Gastroesophageal sphincter (tissue), 4 donors: ENCODE results near the gene COLEC12. TPM values are rescaled to one million over a fixed set of nuclear protein-coding genes. Genes with fewer than 3 reads are reported as not detected.

Experiments used
- ATAC-seq: fragments of 150-250 bp; one replicate; pipeline ENCODE4 v1.9.1; 2016; ENCODE audit warnings: mild to moderate bottlenecking, moderate library complexity
- H3K27ac ChIP-seq, 4 donors: fragments of 200-600 bp; sonication (generic) in 3 of 4; 1 replicate in 3 of 4; 2 replicates in 1 of 4; pipeline ENCODE4 v1.5.1; 2016 to 2019
- H3K27me3 ChIP-seq: fragments of 200-600 bp; sonication (generic); one replicate; pipeline ENCODE4 v1.5.1; 2019
- H3K36me3 ChIP-seq, 2 donors: fragments of 200-600 bp; sonication (generic); one replicate each; pipeline ENCODE4 v1.5.1; 2019; ENCODE audit warnings: control low read depth in 1 of 2
- H3K4me1 ChIP-seq, 3 donors: fragments of 200-600 bp; sonication (generic); 1 replicate in 2 of 3; 2 replicates in 1 of 3; pipeline ENCODE4 v1.5.1; 2016 to 2019; ENCODE audit warnings: control low read depth in 2 of 3
- H3K4me3 ChIP-seq, 2 donors: fragments of 200-600 bp; sonication (generic); one replicate each; pipeline ENCODE4 v1.5.1; 2019; ENCODE audit warnings: mild to moderate bottlenecking in 1 of 2, moderate library complexity in 1 of 2
- H3K9me3 ChIP-seq, 3 donors: fragments of 200-600 bp; sonication (generic); one replicate each; pipeline ENCODE4 v1.5.1; 2017 to 2019; ENCODE audit warnings: control low read depth in 2 of 3
- CTCF ChIP-seq, 4 experiments: fragments of 200-600 bp in 2 of 4; fragments of 450-650 bp in 2 of 4; sonication (generic) in 1 of 4; IDR thresholded peaks; one replicate each; pipeline ENCODE4 v1.5.1; 2017 to 2019; ENCODE audit warnings: antibody characterized with exemption in 4 of 4, mild to moderate bottlenecking in 2 of 4, moderate library complexity in 2 of 4
- EP300 ChIP-seq: sonication (generic); formaldehyde crosslinking; IDR thresholded peaks from one replicate; pipeline ENCODE4 v1.6.1; 2017; ENCODE audit warnings: antibody characterized with exemption, mild to moderate bottlenecking
- POLR2A ChIP-seq, 2 donors: fragments of 450-650 bp; IDR thresholded peaks; one replicate each; pipeline ENCODE4 v1.6.1; 2017; ENCODE audit warnings: antibody characterized with exemption in 2 of 2, mild to moderate bottlenecking in 2 of 2, moderate library complexity in 1 of 2
- POLR2AphosphoS5 ChIP-seq: sonication (generic); formaldehyde crosslinking; IDR thresholded peaks from one replicate; pipeline ENCODE4 v1.6.1; 2017; ENCODE audit warnings: antibody characterized with exemption
- WGBS, 2 donors: methylation state at CpG; one replicate each; pipeline ENCODE4 v1.1.5; 2018; ENCODE audit warnings: low coverage in 1 of 2; 5-methylcytosine and 5-hydroxymethylcytosine counted together
- total RNA-seq, 4 donors: library from RNA; depleted of rRNA; stranded (reverse); fragments of >200 nt; gene quantifications; one replicate each; pipeline ENCODE4 v1.1.0, GENCODE V29; 2016

Gene COLEC12
- total RNA-seq, 4 donors from 2014 or later = 21.2 to 40.1 (median 37.1) TPM

GRCh38 chr18:362311-363290 is 137.9 kb downstream of the COLEC12 start:
- H3K27me3 ChIP-seq = no peaks in the 10 kb centered on the region
- no peak for ATAC-seq
- H3K4me1 ChIP-seq = peaks cover 0 to 51% (median 0%) of the 10 kb centered on the region in 3 donors
- TF ChIP-seq CTCF (IDR thresholded peaks at IDR 0.05) (no peak), POLR2A (IDR thresholded peaks at IDR 0.05) (no peak), POLR2AphosphoS5 (no peak), EP300 (no peak)
- H3K27ac ChIP-seq = peak overlapping the region; percentile 18 to 58 (median 24)
- H3K36me3 ChIP-seq = no peaks in the 10 kb centered on the region
- no peaks in the 10 kb centered on the region for H3K9me3 ChIP-seq
- H3K4me3 ChIP-seq = no peak overlapping the region
- 45 to 60% methylated on average over 5 to 9 of the region's 12 CpGs for WGBS, 2 donors

GRCh38 chr18:361941-362310 is 138.6 kb downstream of the COLEC12 start:
- Histone ChIP-seq H3K27ac (peak overlapping the region in 1 of 4 donors; percentile 28), H3K4me3 (no peak overlapping the region), H3K36me3 (no peaks in the 10 kb centered on the region), H3K27me3 (no peaks in the 10 kb centered on the region), H3K9me3 (no peaks in the 10 kb centered on the region), H3K4me1 (peaks cover 0 to 51% (median 0%) of the 10 kb centered on the region in 3 donors)
- 50 to 83% methylated on average over 1 to 7 of the region's 7 CpGs for WGBS, 2 donors
- TF ChIP-seq POLR2AphosphoS5 = peak; percentile 24
- TF ChIP-seq EP300 = no peak
- peak; percentile 70 for ATAC-seq

- no peak for TF ChIP-seq POLR2AphosphoS5
- TF ChIP-seq CTCF (IDR thresholded peaks at IDR 0.05) = no peak
- TF ChIP-seq EP300 = no peak
- TF ChIP-seq POLR2A (IDR thresholded peaks at IDR 0.05) = no peak
- H3K4me3 ChIP-seq = no peak overlapping the region
- no peaks in the 10 kb centered on the region for H3K9me3 ChIP-seq
- peak overlapping the region in 1 of 4 donors; percentile 28 for H3K27ac ChIP-seq
- peaks cover 0 to 53% (median 0%) of the 10 kb centered on the region in 3 donors for H3K4me1 ChIP-seq
- H3K27me3 ChIP-seq = no peaks in the 10 kb centered on the region
- 82 to 87% methylated on average over 4 of the region's 7 CpGs for WGBS, 2 donors
- ATAC-seq = no peak
- no peaks in the 10 kb centered on the region for H3K36me3 ChIP-seq
These were observed 139.3 kb downstream of the COLEC12 start for GRCh38 chr18:361100-361732.

- no peaks in the 10 kb centered on the region for H3K36me3 ChIP-seq
- 84 to 87% methylated on average over 2 of the region's 2 CpGs for WGBS, 2 donors
- H3K4me1 ChIP-seq = peaks cover 0 to 58% (median 0%) of the 10 kb centered on the region in 3 donors
These were observed 139.8 kb downstream of the COLEC12 start for GRCh38 chr18:360676-361075.

More at GRCh38 chr18:360676-361075, 139.8 kb downstream of the COLEC12 start:
- Histone ChIP-seq H3K27me3 (no peaks in the 10 kb centered on the region), H3K4me3 (no peak overlapping the region), H3K9me3 (no peaks in the 10 kb centered on the region), H3K27ac (no peak overlapping the region)
- ATAC-seq = no peak
- no peak for TF ChIP-seq POLR2AphosphoS5
- no peak for TF ChIP-seq POLR2A (IDR thresholded peaks at IDR 0.05)
- no peak for TF ChIP-seq EP300
- TF ChIP-seq CTCF (IDR thresholded peaks at IDR 0.05) = no peak
